HCT116 (cell line): Measurements from ENCODE around the gene PROSER3. TPM values are rescaled to one million over a fixed set of nuclear protein-coding genes. Genes with fewer than 3 reads are reported as not detected.

ENCODE experiments used
- ATAC-seq: fragments of 200-7000 bp; cut with Tn5 transposase; 2 replicates; pipeline ENCODE4 v1.9.1; 2020; ENCODE audit warnings: mild to moderate bottlenecking, moderate library complexity
- BruUV-seq: library from RNA; stranded (reverse); fragments of 400-500 nt; replicated peaks from 2 replicates; lab custom pipeline; 2021; lab: Mats Ljungman, UMichigan
- CTCF ChIA-PET: fragments of 300-600 bp; sonication (Branson Sonifier 250); formaldehyde crosslinking; loops from one replicate; lab custom pipeline; 2021; ENCODE audit warnings: antibody characterized with exemption; lab: Charles Lee
- POLR2A ChIA-PET: fragments of 300-600, 350-600 bp; sonication (Branson Sonifier 250); formaldehyde crosslinking; loops from one replicate; lab custom pipeline; 2021; ENCODE audit warnings: antibody characterized with exemption; lab: Charles Lee
- RAD21 ChIA-PET, 2 experiments: fragments of 300-600 bp; sonication (Branson Sonifier 250); formaldehyde crosslinking; loops; one replicate each; lab custom pipeline; 2023; ENCODE audit warnings: low total read pairs in 2 of 2; ENCODE audit not compliant: uncharacterized antibody in 2 of 2, unreplicated experiment in 2 of 2, low non-redundant PET in 1 of 2; lab: Charles Lee
- DNase-seq: peaks from one replicate; pipeline ENCODE4 v3.0.0-alpha.2; 2010; ENCODE audit warnings: low read depth, low spot score
- H2AFZ ChIP-seq: fragments of 200-600 bp; shearing (Covaris generic), sonication (generic); 2 replicates; pipeline ENCODE4 v1.6.1; 2017; ENCODE audit warnings: low read depth, mixed run types, mixed read lengths, antibody characterized with exemption, low read length; ENCODE audit not compliant: poor library complexity, severe bottlenecking
- H3K27ac ChIP-seq: 2 replicates; pipeline ENCODE4 v1.5.1; 2012; ENCODE audit warnings: low read depth, low read length
- H3K27me3 ChIP-seq: fragments of 200-600 bp; sonication (generic); 2 replicates; pipeline ENCODE4 v1.6.1; 2016; ENCODE audit warnings: mixed run types, low read length, mixed read lengths; ENCODE audit not compliant: insufficient read depth
- H3K36me3 ChIP-seq, 2 experiments: fragments of 200-500 bp in 1 of 2; fragments of 200-600 bp in 1 of 2; sonication (Bioruptor generic) in 1 of 2; sonication (generic) in 1 of 2; 2 replicates each; pipeline versions ENCODE4 v1.5.1 to v1.6.1; 2014 to 2016; ENCODE audit warnings: low read length in 2 of 2, inconsistent platforms in 1 of 2, mixed read lengths in 1 of 2, mixed run types in 1 of 2; ENCODE audit not compliant: insufficient read depth in 2 of 2, control insufficient read depth in 1 of 2
- H3K4me1 ChIP-seq, 2 experiments: fragments of 200-600 bp in 1 of 2; sonication (generic) in 1 of 2; 2 replicates each; pipeline versions ENCODE4 v1.5.1 to v1.6.1; 2012 to 2017; ENCODE audit warnings: low read length in 2 of 2, inconsistent platforms in 1 of 2, mild to moderate bottlenecking in 1 of 2, mixed read lengths in 1 of 2, mixed run types in 1 of 2, moderate library complexity in 1 of 2; ENCODE audit not compliant: insufficient read depth in 2 of 2, control insufficient read depth in 1 of 2
- H3K4me2 ChIP-seq: fragments of 200-600 bp; sonication (generic); 2 replicates; pipeline ENCODE4 v1.6.1; 2017; ENCODE audit warnings: mixed run types, low read length, mixed read lengths
- H3K4me3 ChIP-seq, 2 experiments: fragments of 200-600 bp in 1 of 2; sonication (generic) in 1 of 2; replicated peaks in 1 of 2; 2 replicates each; pipeline ENCODE4 v1.5.1; 2011 to 2016; ENCODE audit warnings: low read length in 2 of 2, control low read depth in 1 of 2, low read depth in 1 of 2, mild to moderate bottlenecking in 1 of 2, mixed read lengths in 1 of 2, mixed run types in 1 of 2
- H3K79me2 ChIP-seq: fragments of 200-600 bp; sonication (generic); 2 replicates; pipeline ENCODE4 v1.6.1; 2017; ENCODE audit warnings: mild to moderate bottlenecking, mixed run types, low read length, moderate library complexity, mixed read lengths; ENCODE audit not compliant: insufficient read depth
- H3K9ac ChIP-seq: fragments of 200-600 bp; sonication (generic); 2 replicates; pipeline ENCODE4 v1.6.1; 2016; ENCODE audit warnings: low read length, mixed read lengths
- H3K9me2 ChIP-seq: fragments of 200-600 bp; sonication (generic), shearing (Covaris generic); 2 replicates; pipeline ENCODE4 v1.6.1; 2017; ENCODE audit warnings: mixed run types, mild to moderate bottlenecking, moderate library complexity; ENCODE audit not compliant: insufficient read depth
- H3K9me3 ChIP-seq, 2 experiments: fragments of 200-500 bp in 1 of 2; fragments of 200-600 bp in 1 of 2; sonication (Bioruptor generic) in 1 of 2; sonication (generic) in 1 of 2; 2 replicates each; pipeline ENCODE4 v1.6.1; 2014 to 2017; ENCODE audit warnings: low read length in 2 of 2, mixed read lengths in 2 of 2, inconsistent platforms in 1 of 2, low read depth in 1 of 2, mild to moderate bottlenecking in 1 of 2, mixed run types in 1 of 2, moderate library complexity in 1 of 2; ENCODE audit not compliant: control insufficient read depth in 1 of 2, insufficient read depth in 1 of 2
- H4K20me1 ChIP-seq: fragments of 200-600 bp; sonication (generic), shearing (Covaris generic); 2 replicates; pipeline ENCODE4 v1.6.1; 2017; ENCODE audit warnings: mixed run types, mild to moderate bottlenecking, moderate library complexity; ENCODE audit not compliant: insufficient read depth
- ATF3 ChIP-seq: IDR thresholded peaks from 2 replicates; pipeline ENCODE4 v1.6.1; 2012
- ELF1 ChIP-seq: IDR thresholded peaks from 2 replicates; pipeline ENCODE4 v1.6.1; 2012; ENCODE audit warnings: low read depth, borderline replicate concordance
- SIN3A ChIP-seq: IDR thresholded peaks from 2 replicates; pipeline ENCODE4 v1.6.1; 2012; ENCODE audit warnings: low read depth
- SRF ChIP-seq: IDR thresholded peaks from 2 replicates; pipeline ENCODE4 v1.6.1; 2012; ENCODE audit warnings: low read depth
- YY1 ChIP-seq: IDR thresholded peaks from 2 replicates; pipeline ENCODE4 v1.6.1; 2011; ENCODE audit warnings: low read length, low read depth, moderate library complexity, mild to moderate bottlenecking; ENCODE audit not compliant: insufficient replicate concordance; ENCODE audit errors: extremely low read depth
- ZBTB33 ChIP-seq: IDR thresholded peaks from 2 replicates; pipeline ENCODE4 v1.6.1; 2011; ENCODE audit warnings: mild to moderate bottlenecking, low read length, moderate library complexity; ENCODE audit not compliant: insufficient replicate concordance; ENCODE audit errors: extremely low read depth
- ZFX ChIP-seq: fragments of 450-650 bp; IDR thresholded peaks from 2 replicates; pipeline ENCODE4 v1.6.1; 2017
- ZNF274 ChIP-seq: fragments of 200-500 bp; sonication (Bioruptor generic); IDR thresholded peaks from 2 replicates; pipeline ENCODE4 v1.6.1; 2014; ENCODE audit warnings: mild to moderate bottlenecking, low read depth, low read length, inconsistent platforms
- intact Hi-C: fragments of 100-400 bp; cut with micrococcal nuclease; formaldehyde crosslinking; loops from 2 replicates; pipeline ENCODE4 v1.10.0; 2022
- total RNA-seq: library from RNA; stranded (reverse); gene quantifications from one replicate; pipeline ENCODE4 v1.2.1, GENCODE V29; 2021; ENCODE audit not compliant: unreplicated experiment

PROSER3 gene
- total RNA-seq, 1 experiment from 2014 or later: 42.5 TPM

GRCh38 chr19:35739275-35740107, 18.5 kb upstream of the PROSER3 start:
- POLR2A ChIA-PET: interaction anchor here (1.4 to 2.2 kb wide), 3 partner anchors 9 to 229 kb away, joined by 4 to 8 read pairs (median 7); partner anchors contain the start of gene LIN37
- intact Hi-C loops: no loop called here
- no peak for ATAC-seq

More at GRCh38 chr19:35739275-35740107, 18.5 kb upstream of the PROSER3 start:
- H4K20me1 ChIP-seq: no peaks in the 10 kb centered on the region
- no peaks in the 10 kb centered on the region for H3K9me3 ChIP-seq
- H3K9me2 ChIP-seq: no peaks in the 10 kb centered on the region
- BruUV-seq: no TSS peak
- no peaks in the 10 kb centered on the region for H3K27me3 ChIP-seq
- H3K4me3 ChIP-seq: peak overlapping the region; percentile 61 to 74
- peaks cover 19 to 26% of the 10 kb centered on the region in 2 experiments; a peak in 3 of 4 replicates for H3K36me3 ChIP-seq
- H3K79me2 ChIP-seq: no peaks in the 10 kb centered on the region
- H2AFZ ChIP-seq: no peak overlapping the region
- TF ChIP-seq SRF (no peak), YY1 (no peak), ATF3 (no peak), SIN3A (no peak), ELF1 (no peak), ZBTB33 (no peak), ZFX (no peak), ZNF274 (no peak)
- TF ChIP-seq, all 23 proteins: peak for 0
- RAD21 ChIA-PET: no interaction called here
- H3K4me2 ChIP-seq: peak overlapping the region; percentile 100
- peaks cover 20 to 23% of the 10 kb centered on the region in 2 experiments; a peak in 3 of 4 replicates for H3K4me1 ChIP-seq
- no peak for DNase-seq
- CTCF ChIA-PET: interaction anchor here (1.1 kb wide), 1 partner anchor 80 kb away, joined by 3 read pairs; no protein-coding TSS in a partner anchor
- peak overlapping the region; percentile 73 for H3K27ac ChIP-seq
- peak overlapping the region; percentile 72 for H3K9ac ChIP-seq
